Fibroblast of the aortic adventitia (primary cell): ENCODE data around the gene NKAIN4. TPM values are rescaled to one million over a fixed set of nuclear protein-coding genes. Genes with fewer than 3 reads are reported as not detected.

Experiments
- DNase-seq: peaks from one replicate; pipeline ENCODE4 v3.0.0-alpha.2; 2010; ENCODE audit warnings: low read depth
- H3K4me3 ChIP-seq: 2 replicates; pipeline ENCODE4 v1.5.1; 2011; ENCODE audit warnings: low read depth, mild to moderate bottlenecking, control low read depth, low read length, moderate library complexity
- total RNA-seq: library from RNA; depleted of rRNA; stranded (reverse); fragments of >200 nt; gene quantifications from 2 replicates; pipeline ENCODE4 v1.2.3, GENCODE V29; 2012; ENCODE audit warnings: low replicate concordance
- TF ChIP-seq, protein P1 (sequence below): IDR thresholded peaks from 2 replicates; pipeline ENCODE4 v1.5.1; 2011; ENCODE audit warnings: mild to moderate bottlenecking, low read length, control low read depth, inconsistent platforms; ENCODE audit not compliant: insufficient read depth

The NKAIN4 gene
- total RNA-seq, 1 donor: not detected

GRCh38 chr20:63269724-63270123, 15.5 kb upstream of the NKAIN4 start:
- TF ChIP-seq, protein P1, sequence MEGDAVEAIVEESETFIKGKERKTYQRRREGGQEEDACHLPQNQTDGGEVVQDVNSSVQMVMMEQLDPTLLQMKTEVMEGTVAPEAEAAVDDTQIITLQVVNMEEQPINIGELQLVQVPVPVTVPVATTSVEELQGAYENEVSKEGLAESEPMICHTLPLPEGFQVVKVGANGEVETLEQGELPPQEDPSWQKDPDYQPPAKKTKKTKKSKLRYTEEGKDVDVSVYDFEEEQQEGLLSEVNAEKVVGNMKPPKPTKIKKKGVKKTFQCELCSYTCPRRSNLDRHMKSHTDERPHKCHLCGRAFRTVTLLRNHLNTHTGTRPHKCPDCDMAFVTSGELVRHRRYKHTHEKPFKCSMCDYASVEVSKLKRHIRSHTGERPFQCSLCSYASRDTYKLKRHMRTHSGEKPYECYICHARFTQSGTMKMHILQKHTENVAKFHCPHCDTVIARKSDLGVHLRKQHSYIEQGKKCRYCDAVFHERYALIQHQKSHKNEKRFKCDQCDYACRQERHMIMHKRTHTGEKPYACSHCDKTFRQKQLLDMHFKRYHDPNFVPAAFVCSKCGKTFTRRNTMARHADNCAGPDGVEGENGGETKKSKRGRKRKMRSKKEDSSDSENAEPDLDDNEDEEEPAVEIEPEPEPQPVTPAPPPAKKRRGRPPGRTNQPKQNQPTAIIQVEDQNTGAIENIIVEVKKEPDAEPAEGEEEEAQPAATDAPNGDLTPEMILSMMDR: no peak
- H3K4me3 ChIP-seq: no peak overlapping the region
- DNase-seq: no peak

- DNase-seq: no peak
- TF ChIP-seq, protein P1: no peak
- H3K4me3 ChIP-seq: no peak overlapping the region
Observed at GRCh38 chr20:63268671-63269439, 14.6 kb upstream of the NKAIN4 start.

GRCh38 chr20:63268256-63268655, 14.0 kb upstream of the NKAIN4 start:
- no peak overlapping the region for H3K4me3 ChIP-seq
- DNase-seq: no peak
- TF ChIP-seq, protein P1: no peak

- DNase-seq: no peak
- TF ChIP-seq, protein P1: no peak
- H3K4me3 ChIP-seq: no peak overlapping the region
Observed at GRCh38 chr20:63267691-63268090, 13.4 kb upstream of the NKAIN4 start.

DNA sequence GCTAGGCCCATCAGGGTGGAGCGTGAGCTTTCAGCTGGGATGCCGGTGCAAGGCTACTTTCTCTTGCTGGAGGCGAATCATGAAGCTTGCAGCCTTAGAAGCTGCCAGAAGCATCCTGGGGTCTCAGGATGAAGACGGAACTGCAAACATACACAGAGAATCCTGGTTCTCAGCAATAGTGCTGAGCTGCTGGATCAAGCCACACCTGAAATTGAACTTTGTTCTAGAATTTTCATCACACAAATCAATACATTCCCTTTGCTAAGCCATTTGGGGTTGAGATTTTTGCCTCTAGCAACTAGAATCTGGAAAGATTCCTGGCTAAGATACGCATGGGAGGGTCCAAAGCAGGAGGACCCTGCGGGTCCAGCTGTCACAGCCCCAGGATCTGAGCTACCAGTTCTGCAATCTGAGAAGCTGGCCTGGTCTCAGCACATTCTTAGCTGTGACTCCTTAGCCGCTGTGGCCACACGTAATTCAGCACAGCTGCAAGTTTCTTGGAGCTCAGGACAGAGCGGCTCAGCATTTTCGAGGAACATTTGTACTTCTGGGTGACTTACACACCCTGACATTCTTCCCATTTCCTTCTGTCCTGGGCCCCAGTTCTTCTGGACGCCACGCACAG, 11.7 kb upstream of the NKAIN4 start:
- TF ChIP-seq, protein P1: no peak
- H3K4me3 ChIP-seq: no peak overlapping the region
- no peak for DNase-seq

DNA sequence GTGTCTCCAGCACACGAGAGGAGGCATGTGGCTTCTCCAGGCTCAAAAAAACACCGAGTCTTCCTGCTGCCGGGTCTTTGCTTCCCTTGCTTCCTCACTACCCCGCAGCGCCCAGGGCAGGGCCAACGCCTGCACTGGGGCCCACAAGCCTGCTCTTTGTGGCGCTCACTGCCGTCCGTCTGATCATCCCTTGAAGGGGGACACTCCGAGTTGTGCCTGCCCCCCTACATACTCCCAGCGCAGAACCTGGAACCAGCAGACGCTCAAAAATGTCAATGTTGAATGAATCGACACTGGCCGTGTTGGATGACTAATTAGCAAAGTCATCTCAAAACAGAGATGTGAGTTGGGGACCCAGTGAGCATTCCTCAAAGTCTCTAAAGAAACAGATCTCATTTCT, 10.3 kb upstream of the NKAIN4 start:
- H3K4me3 ChIP-seq: no peak overlapping the region
- TF ChIP-seq, protein P1: no peak
- DNase-seq: no peak

- no peak overlapping the region for H3K4me3 ChIP-seq
- TF ChIP-seq, protein P1: no peak
- DNase-seq: no peak
Observed at GRCh38 chr20:63264000-63264399, 9.7 kb upstream of the NKAIN4 start.
